HUES6 (cell line): Measurements from ENCODE around the gene SUFU.
A peak's percentile ranks its signal among the peaks of the same experiment; 100 is the strongest.

ENCODE experiments used
- H3K27ac ChIP-seq: 2 replicates; pipeline ENCODE4 v1.7.0; 2013; ENCODE audit warnings: low read depth, mild to moderate bottlenecking, low read length, inconsistent platforms
- H3K27me3 ChIP-seq: 2 replicates; pipeline ENCODE4 v1.6.1; 2013; ENCODE audit warnings: low read length; ENCODE audit not compliant: control insufficient read depth, insufficient read depth
- H3K36me3 ChIP-seq: 2 replicates; pipeline ENCODE4 v1.6.1; 2013; ENCODE audit warnings: low read length; ENCODE audit not compliant: control insufficient read depth, insufficient read depth
- H3K4me1 ChIP-seq: 2 replicates; pipeline ENCODE4 v1.6.1; 2013; ENCODE audit warnings: low read length; ENCODE audit not compliant: control insufficient read depth, insufficient read depth
- H3K4me3 ChIP-seq: 2 replicates; pipeline ENCODE4 v1.5.1; 2013; ENCODE audit warnings: low read depth, low read length
- H3K9ac ChIP-seq: one replicate; pipeline ENCODE4 v1.6.1; 2013; ENCODE audit warnings: mild to moderate bottlenecking, low read length
- H3K9me3 ChIP-seq: 2 replicates; pipeline ENCODE4 v1.6.1; 2013; ENCODE audit warnings: low read depth, low read length; ENCODE audit not compliant: control insufficient read depth, insufficient read depth

SUFU gene

GRCh38 chr10:102611514-102612087 lies 107.8 kb downstream of the SUFU start:
- Histone ChIP-seq H3K9me3 (no peaks in the 10 kb centered on the region), H3K36me3 (no peaks in the 10 kb centered on the region), H3K4me1 (peaks cover 36% of the 10 kb centered on the region), H3K4me3 (no peak overlapping the region), H3K27ac (no peak overlapping the region), H3K27me3 (no peaks in the 10 kb centered on the region), H3K9ac (no peak overlapping the region)

- Histone ChIP-seq H3K4me1 (peaks cover 36% of the 10 kb centered on the region), H3K9ac (no peak overlapping the region)
Observed at GRCh38 chr10:102612964-102613275, 109.1 kb downstream of the SUFU start.

GRCh38 chr10:102613286-102613685 lies 109.5 kb downstream of the SUFU start:
- Histone ChIP-seq H3K9ac (no peak overlapping the region), H3K27ac (no peak overlapping the region), H3K36me3 (no peaks in the 10 kb centered on the region; the same call in 1 of the 2 replicates), H3K9me3 (no peaks in the 10 kb centered on the region), H3K4me3 (no peak overlapping the region), H3K4me1 (peaks cover 36% of the 10 kb centered on the region), H3K27me3 (no peaks in the 10 kb centered on the region)

More at GRCh38 chr10:102612964-102613275, 109.1 kb downstream of the SUFU start:
- H3K27me3 ChIP-seq: no peaks in the 10 kb centered on the region
- no peak overlapping the region for H3K27ac ChIP-seq
- no peaks in the 10 kb centered on the region for H3K9me3 ChIP-seq
- H3K4me3 ChIP-seq: no peak overlapping the region
- no peaks in the 10 kb centered on the region; the same call in 1 of the 2 replicates for H3K36me3 ChIP-seq

- H3K27me3 ChIP-seq: no peaks in the 10 kb centered on the region
Observed at GRCh38 chr10:102613785-102614184, 110.0 kb downstream of the SUFU start.

GRCh38 chr10:102614888-102615287 lies 111.1 kb downstream of the SUFU start:
- H3K9me3 ChIP-seq: no peaks in the 10 kb centered on the region
- no peak overlapping the region for H3K27ac ChIP-seq
- H3K4me1 ChIP-seq: peaks cover 48% of the 10 kb centered on the region
- no peaks in the 10 kb centered on the region; the same call in 1 of the 2 replicates for H3K36me3 ChIP-seq
- no peaks in the 10 kb centered on the region for H3K27me3 ChIP-seq
- no peak overlapping the region for H3K4me3 ChIP-seq
- H3K9ac ChIP-seq: no peak overlapping the region

More at GRCh38 chr10:102613785-102614184, 110.0 kb downstream of the SUFU start:
- Histone ChIP-seq H3K9me3 (no peaks in the 10 kb centered on the region), H3K4me1 (peaks cover 37% of the 10 kb centered on the region), H3K27ac (no peak overlapping the region), H3K4me3 (no peak overlapping the region), H3K36me3 (no peaks in the 10 kb centered on the region; the same call in 1 of the 2 replicates), H3K9ac (no peak overlapping the region)

- Histone ChIP-seq H3K4me1 (peaks cover 53% of the 10 kb centered on the region), H3K36me3 (no peaks in the 10 kb centered on the region; the same call in 1 of the 2 replicates), H3K4me3 (no peak overlapping the region), H3K9me3 (no peaks in the 10 kb centered on the region), H3K27me3 (no peaks in the 10 kb centered on the region), H3K27ac (no peak overlapping the region), H3K9ac (peak overlapping the region; percentile 14)
Observed at GRCh38 chr10:102615361-102615760, 111.6 kb downstream of the SUFU start.

GRCh38 chr10:102616066-102616770 lies 112.4 kb downstream of the SUFU start:
- Histone ChIP-seq H3K4me3 (no peak overlapping the region), H3K9ac (no peak overlapping the region), H3K4me1 (peaks cover 55% of the 10 kb centered on the region), H3K36me3 (no peaks in the 10 kb centered on the region; the same call in 1 of the 2 replicates), H3K9me3 (no peaks in the 10 kb centered on the region), H3K27me3 (no peaks in the 10 kb centered on the region), H3K27ac (no peak overlapping the region)

GRCh38 chr10:102617041-102617440 lies 113.3 kb downstream of the SUFU start:
- H3K27ac ChIP-seq: no peak overlapping the region
- no peaks in the 10 kb centered on the region for H3K27me3 ChIP-seq
- H3K36me3 ChIP-seq: no peaks in the 10 kb centered on the region; the same call in 1 of the 2 replicates
- peaks cover 54% of the 10 kb centered on the region for H3K4me1 ChIP-seq
- no peak overlapping the region for H3K9ac ChIP-seq
- H3K9me3 ChIP-seq: no peaks in the 10 kb centered on the region
- H3K4me3 ChIP-seq: no peak overlapping the region

- no peaks in the 10 kb centered on the region; the same call in 1 of the 2 replicates for H3K36me3 ChIP-seq
- H3K27me3 ChIP-seq: no peaks in the 10 kb centered on the region
- no peak overlapping the region for H3K27ac ChIP-seq
- no peak overlapping the region for H3K4me3 ChIP-seq
- H3K9me3 ChIP-seq: no peaks in the 10 kb centered on the region
- no peak overlapping the region for H3K9ac ChIP-seq
- peaks cover 49% of the 10 kb centered on the region for H3K4me1 ChIP-seq
Observed at GRCh38 chr10:102617816-102618215, 114.0 kb downstream of the SUFU start.

GRCh38 chr10:102619281-102619981 lies 115.7 kb downstream of the SUFU start:
- Histone ChIP-seq H3K4me1 (peaks cover 46% of the 10 kb centered on the region), H3K27ac (no peak overlapping the region; the same call in 1 of the 2 replicates), H3K36me3 (no peaks in the 10 kb centered on the region; the same call in 1 of the 2 replicates), H3K4me3 (no peak overlapping the region), H3K9me3 (no peaks in the 10 kb centered on the region), H3K27me3 (no peaks in the 10 kb centered on the region), H3K9ac (no peak overlapping the region)

GRCh38 chr10:102620138-102620590 lies 116.4 kb downstream of the SUFU start:
- Histone ChIP-seq H3K9ac (peak overlapping the region; percentile 1), H3K27ac (no peak overlapping the region), H3K9me3 (no peaks in the 10 kb centered on the region), H3K36me3 (no peaks in the 10 kb centered on the region; the same call in 1 of the 2 replicates), H3K27me3 (no peaks in the 10 kb centered on the region), H3K4me1 (peaks cover 45% of the 10 kb centered on the region), H3K4me3 (no peak overlapping the region)
